T-helper 2 cell (primary cell): ENCODE data around the gene P2RY14.

ENCODE experiments used
- DNase-seq, 5 experiments: peaks; one replicate each; pipeline versions ENCODE4 v3.0.0 to v3.0.0-alpha.2; 2012 to 2022

P2RY14 gene

DNA sequence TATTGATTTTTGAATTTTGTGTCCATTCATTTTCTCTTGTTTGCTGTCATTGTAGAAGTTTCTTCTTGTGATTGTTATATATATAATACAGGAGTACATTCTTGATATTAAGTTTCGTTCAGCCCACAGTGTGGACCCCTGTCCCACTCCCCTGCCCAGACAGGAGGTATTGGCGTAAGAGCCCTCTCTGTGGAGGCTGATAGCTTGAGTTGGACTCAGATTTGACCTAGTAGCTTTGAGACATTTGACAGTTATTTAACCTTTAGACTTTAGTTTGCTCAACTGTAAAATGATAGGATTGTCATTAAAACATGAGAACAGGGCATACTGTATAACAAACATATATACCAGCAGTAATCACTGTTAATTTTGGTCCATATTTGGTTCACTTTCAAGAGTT is 102.4 kb downstream of the P2RY14 start:
- DNase-seq: no peak

DNA sequence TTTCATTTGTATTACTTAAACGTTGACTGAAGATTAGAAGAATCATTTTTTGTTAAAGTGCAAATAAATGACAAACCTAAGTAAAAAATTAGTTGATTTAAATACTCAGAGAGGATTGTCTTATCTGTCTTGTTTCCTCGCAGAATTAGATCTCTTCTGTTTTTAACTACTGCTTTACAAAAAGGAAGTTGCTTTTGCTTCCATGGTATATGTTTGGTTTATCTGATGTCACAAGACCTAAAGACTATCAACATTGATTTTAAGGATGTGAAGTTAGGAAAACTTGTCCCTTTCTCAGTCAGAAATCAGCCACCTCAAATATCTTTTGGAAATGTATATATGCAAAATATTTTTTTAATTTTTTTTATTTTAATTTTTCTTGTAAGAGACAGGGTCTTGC is 104.0 kb downstream of the P2RY14 start:
- no peak for DNase-seq

DNA sequence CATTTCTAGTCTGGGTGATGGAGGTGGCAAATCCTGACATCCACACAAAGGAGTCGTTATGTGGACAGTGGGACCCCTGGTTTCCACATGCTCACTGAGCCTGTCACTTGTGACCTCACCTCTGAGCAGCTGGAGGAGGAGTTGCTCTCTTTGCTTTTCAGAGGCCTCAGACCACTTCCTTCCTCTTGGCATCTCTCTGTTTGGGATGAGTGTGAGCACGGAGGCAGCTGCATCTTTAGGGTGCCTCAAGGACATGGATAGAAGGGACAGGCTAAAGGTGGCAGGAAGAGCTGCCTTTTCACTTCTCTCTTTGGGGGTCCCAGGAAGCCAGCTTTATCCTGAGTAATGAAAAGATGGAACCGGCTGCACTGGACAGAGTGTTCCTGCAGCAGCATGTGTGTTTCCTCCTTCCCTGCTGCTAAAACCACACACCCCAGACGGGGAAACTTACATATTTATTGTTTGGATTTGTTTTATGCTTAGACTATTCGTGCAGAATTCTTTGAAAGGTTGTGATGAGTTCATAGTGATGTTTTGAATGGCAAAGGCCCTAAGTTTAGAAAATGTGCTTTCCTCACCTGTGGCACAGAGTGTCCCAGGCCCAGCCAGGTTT is 107.1 kb downstream of the P2RY14 start:
- DNase-seq: peak in 2 of 5 experiments; percentile 37 to 92

DNA sequence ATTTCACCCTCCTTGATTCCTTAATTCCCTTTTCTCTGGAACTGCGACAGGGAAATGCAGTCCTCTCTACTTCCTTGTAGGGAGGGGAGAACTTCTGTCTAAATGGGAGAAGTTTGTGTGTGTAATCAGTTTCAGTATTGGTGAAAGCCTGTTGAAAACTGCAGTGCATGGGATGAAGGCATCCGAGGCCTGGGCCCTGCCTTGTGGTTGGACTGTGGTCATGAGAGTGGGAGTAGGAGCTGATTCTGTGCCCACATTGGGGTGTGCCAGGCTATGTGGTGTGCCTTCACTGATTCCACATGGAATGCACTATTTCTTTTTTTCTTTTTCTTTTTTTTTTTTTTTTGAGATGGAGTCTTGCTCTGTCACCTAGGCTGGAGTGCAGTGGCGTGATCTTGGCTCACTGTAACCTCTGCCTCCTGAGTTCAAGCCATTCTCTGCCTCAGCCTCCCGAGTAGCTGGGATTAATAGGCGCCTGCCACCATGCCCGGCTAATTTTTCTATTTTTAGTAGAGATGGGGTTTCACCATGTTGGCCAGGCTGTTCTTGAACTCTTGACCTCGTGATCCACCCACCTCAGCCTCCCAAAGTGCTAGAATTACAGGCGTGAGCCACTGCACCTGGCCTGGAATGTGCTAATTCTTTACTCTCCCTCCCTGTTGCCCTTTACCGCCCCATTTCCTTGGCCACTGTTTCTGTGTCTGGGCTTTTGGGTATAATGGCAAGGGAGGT is 108.2 kb downstream of the P2RY14 start:
- DNase-seq: peak in 2 of 5 experiments; percentile 26 to 61

- DNase-seq: no peak
Measured at GRCh38 chr3:151169262-151169947, 108.9 kb downstream of the P2RY14 start.

- DNase-seq: peak; percentile 49 to 84 (median 70)
Measured at GRCh38 chr3:151168269-151169094, 109.9 kb downstream of the P2RY14 start.

DNA sequence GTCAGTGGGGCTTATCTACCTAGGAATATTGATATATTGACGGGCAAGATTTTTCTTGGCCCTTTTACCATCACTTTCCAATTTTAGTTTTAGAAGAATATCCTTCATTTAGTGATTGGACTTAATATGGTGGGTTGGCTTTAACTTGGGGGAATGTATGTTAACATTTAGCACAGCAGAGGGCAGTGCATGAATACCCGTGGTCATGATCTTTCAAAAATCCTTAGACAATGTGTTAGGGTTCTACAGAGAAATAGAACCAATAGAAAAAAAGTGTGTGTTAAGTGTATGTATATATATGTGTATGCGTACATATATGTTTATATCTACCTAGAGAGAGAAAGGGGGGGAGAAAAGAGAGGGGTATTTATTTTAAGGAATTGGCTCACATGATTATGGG is 112.2 kb downstream of the P2RY14 start:
- DNase-seq: peak in 1 of 5 experiments; percentile 36

DNA sequence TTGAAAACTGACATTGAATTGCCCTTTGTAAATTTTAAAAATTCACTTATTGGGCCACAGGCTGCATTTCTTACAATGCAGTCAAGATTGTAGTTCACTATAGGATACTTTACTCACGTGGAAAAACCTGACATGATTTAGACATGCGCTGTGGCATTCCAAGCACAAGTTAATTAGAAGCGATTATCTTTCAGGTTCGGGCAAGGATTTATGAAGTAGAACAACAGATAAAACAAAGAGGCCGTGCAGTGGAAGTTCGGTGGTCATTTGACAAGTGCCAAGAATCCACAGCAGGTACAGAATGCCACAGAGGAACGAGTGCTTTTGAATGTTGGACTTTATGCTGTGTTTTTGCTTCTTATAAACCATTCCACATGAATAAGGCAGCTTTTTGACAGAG is 113.1 kb downstream of the P2RY14 start:
- DNase-seq: no peak
